ENCODE results near the gene KNDC1. TPM values are rescaled to one million over a fixed set of nuclear protein-coding genes. Genes with fewer than 3 reads are reported as not detected.

The KNDC1 gene
- polyA plus RNA-seq, 1 donor from 2014 or later, result 4.3 TPM

GRCh38 chr10:133121479-133121878 is 38.5 kb upstream of the KNDC1 start:
- no peak overlapping the region for H3K4me3 ChIP-seq (ENCODE audit: low read length)
- no peak overlapping the region for H3K27ac ChIP-seq (ENCODE audit: low read length)
- no peaks in the 10 kb centered on the region for H3K79me2 ChIP-seq (replicated peaks; ENCODE audit: insufficient read depth, low read length)
- H4K20me1 ChIP-seq (ENCODE audit: insufficient read depth), result no peaks in the 10 kb centered on the region
- TF ChIP-seq TAF1 (IDR thresholded peaks at IDR 0.05; ENCODE audit: low read depth), result no peak
- no peak for TF ChIP-seq RAD21 (conservative IDR thresholded peaks at IDR 0.05)
- no peak for TF ChIP-seq SMC3 (conservative IDR thresholded peaks at IDR 0.05; ENCODE audit: poor library complexity)
- TF ChIP-seq POLR2AphosphoS5 (IDR thresholded peaks at IDR 0.05), result no peak
- no peak for TF ChIP-seq EZH2 (IDR thresholded peaks at IDR 0.05; ENCODE audit: borderline replicate concordance, insufficient read depth, low read length, poor library complexity, severe bottlenecking)
- TF ChIP-seq REST (IDR thresholded peaks at IDR 0.05; ENCODE audit: borderline replicate concordance), result no peak
- no peak for TF ChIP-seq EP300 (conservative IDR thresholded peaks at IDR 0.05; ENCODE audit: poor library complexity, severe bottlenecking)
- no peak for TF ChIP-seq CTCF (IDR thresholded peaks at IDR 0.05; ENCODE audit: poor library complexity, severe bottlenecking)
- no peak for TF ChIP-seq MXI1 (conservative IDR thresholded peaks at IDR 0.05; ENCODE audit: poor library complexity, severe bottlenecking)
- no peak overlapping the region for H3K9ac ChIP-seq (ENCODE audit: low read length)
- H3K9me2 ChIP-seq (ENCODE audit: insufficient read depth, low read length), result no peaks in the 10 kb centered on the region
- H3F3A ChIP-seq (ENCODE audit: insufficient read depth, low read length, poor library complexity, severe bottlenecking), result no peaks in the 10 kb centered on the region
- no peaks in the 10 kb centered on the region for H3K27me3 ChIP-seq (ENCODE audit: insufficient read depth, low read depth, low read length)
- no peak overlapping the region for H2AFZ ChIP-seq (ENCODE audit: low read depth, low read length)
- H3K9me3 ChIP-seq (ENCODE audit: low read length), result peaks cover 9% of the 10 kb centered on the region
- no peaks in the 10 kb centered on the region for H3K36me3 ChIP-seq (ENCODE audit: insufficient read depth, low read length)
- no peak overlapping the region for H3K4me2 ChIP-seq (ENCODE audit: low read length)

DNA sequence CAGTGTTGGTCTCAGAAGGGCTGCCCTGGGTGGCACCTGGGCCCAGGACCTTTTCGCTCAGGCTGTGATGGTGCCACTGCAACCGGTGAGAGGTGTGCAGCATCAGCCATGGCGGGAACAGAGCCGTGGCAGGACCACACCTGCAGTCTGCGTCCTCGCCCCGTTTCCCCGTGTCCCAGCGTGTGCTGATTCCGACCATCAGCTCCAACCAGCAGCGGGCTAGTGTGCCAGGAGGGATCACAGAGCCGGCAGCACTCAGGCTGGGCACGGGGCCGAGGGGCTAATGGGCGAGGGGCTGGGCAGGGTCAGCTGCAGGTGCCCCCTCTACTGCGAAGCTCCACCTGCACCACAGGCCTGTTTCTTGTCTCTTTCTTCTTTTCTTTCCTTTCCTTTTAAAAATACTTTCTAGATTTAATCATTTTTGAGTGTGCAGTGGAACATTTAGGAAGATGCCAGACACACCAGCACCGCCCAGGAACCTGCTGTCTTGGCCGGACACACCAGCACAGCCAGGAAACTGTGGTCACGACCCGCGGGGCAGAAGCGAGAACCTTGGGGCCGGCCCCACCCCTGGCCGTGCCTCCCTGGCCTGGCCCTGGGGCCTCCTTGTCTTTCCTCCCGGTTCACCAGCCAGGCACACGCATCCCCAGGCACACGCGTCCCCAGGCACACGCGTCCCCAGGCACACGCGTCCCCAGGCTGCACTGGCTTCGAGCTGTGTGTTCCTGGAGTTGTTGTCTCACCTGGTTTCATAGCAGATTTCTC is 37.7 kb upstream of the KNDC1 start:
- TF ChIP-seq MXI1 (conservative IDR thresholded peaks at IDR 0.05; ENCODE audit: poor library complexity, severe bottlenecking) (no peak), TAF1 (IDR thresholded peaks at IDR 0.05; ENCODE audit: low read depth) (no peak), RAD21 (conservative IDR thresholded peaks at IDR 0.05) (no peak), REST (IDR thresholded peaks at IDR 0.05; ENCODE audit: borderline replicate concordance) (no peak), SMC3 (conservative IDR thresholded peaks at IDR 0.05; ENCODE audit: poor library complexity) (no peak), EZH2 (IDR thresholded peaks at IDR 0.05; ENCODE audit: borderline replicate concordance, insufficient read depth, low read length, poor library complexity, severe bottlenecking) (no peak), POLR2AphosphoS5 (IDR thresholded peaks at IDR 0.05) (no peak), CTCF (IDR thresholded peaks at IDR 0.05; ENCODE audit: poor library complexity, severe bottlenecking) (no peak), EP300 (conservative IDR thresholded peaks at IDR 0.05; ENCODE audit: poor library complexity, severe bottlenecking) (no peak)
- Histone ChIP-seq H3K36me3 (ENCODE audit: insufficient read depth, low read length) (no peaks in the 10 kb centered on the region), H3K27me3 (ENCODE audit: insufficient read depth, low read depth, low read length) (no peaks in the 10 kb centered on the region), H3K4me3 (ENCODE audit: low read length) (no peak overlapping the region), H3K27ac (ENCODE audit: low read length) (no peak overlapping the region), H3F3A (ENCODE audit: insufficient read depth, low read length, poor library complexity, severe bottlenecking) (no peaks in the 10 kb centered on the region), H3K9me3 (ENCODE audit: low read length) (peaks cover 9% of the 10 kb centered on the region), H2AFZ (ENCODE audit: low read depth, low read length) (no peak overlapping the region), H4K20me1 (ENCODE audit: insufficient read depth) (no peaks in the 10 kb centered on the region), H3K9ac (ENCODE audit: low read length) (no peak overlapping the region), H3K4me2 (ENCODE audit: low read length) (no peak overlapping the region), H3K9me2 (ENCODE audit: insufficient read depth, low read length) (no peaks in the 10 kb centered on the region), H3K79me2 (replicated peaks; ENCODE audit: insufficient read depth, low read length) (no peaks in the 10 kb centered on the region)
